Prostate gland (tissue), 2 donors: ENCODE results near the gene RUSC1. TPM values are rescaled to one million over a fixed set of nuclear protein-coding genes. Genes with fewer than 3 reads are reported as not detected.
"Not testable (repeated sequence)": the region's sequence is repeated elsewhere in the genome, so short reads cannot be mapped to it uniquely, and the experiment has no call there.

Source experiments
- DNase-seq: peaks from one replicate; pipeline ENCODE4 v3.0.0-alpha.2; 2019; ENCODE audit warnings: low spot score
- H3K27ac ChIP-seq, 2 donors: fragments of 200-600 bp; sonication (generic); 2 replicates each; pipeline ENCODE4 v1.5.1; 2017 to 2019
- H3K27me3 ChIP-seq: fragments of 200-600 bp; sonication (generic); replicated peaks from 2 replicates; pipeline ENCODE4 v1.5.1; 2019; ENCODE audit not compliant: insufficient read depth
- H3K36me3 ChIP-seq, 2 donors: fragments of 200-600 bp; sonication (generic); 1 replicate in 1 of 2; 2 replicates in 1 of 2; pipeline versions ENCODE4 v1.5.1 to v1.8.1; 2017 to 2019
- H3K4me1 ChIP-seq: fragments of 200-600 bp; sonication (generic); replicated peaks from 2 replicates; pipeline ENCODE4 v1.5.1; 2019
- H3K4me3 ChIP-seq, 2 donors: fragments of 200-600 bp; sonication (generic); 2 replicates each; pipeline ENCODE4 v1.5.1; 2017 to 2019
- H3K9me3 ChIP-seq: fragments of 200-600 bp; sonication (generic); 2 replicates; pipeline ENCODE4 v1.5.1; 2017
- CTCF ChIP-seq, 4 experiments: fragments of 200-600 bp in 2 of 4; fragments of 450-650 bp in 2 of 4; sonication (generic) in 2 of 4; IDR thresholded peaks; 1 replicate in 3 of 4; 2 replicates in 1 of 4; pipeline ENCODE4 v1.5.1; 2016 to 2019; ENCODE audit warnings: antibody characterized with exemption in 4 of 4, mild to moderate bottlenecking in 2 of 4, moderate library complexity in 2 of 4
- POLR2A ChIP-seq: fragments of 450-650 bp; IDR thresholded peaks from one replicate; pipeline ENCODE4 v1.6.1; 2016; ENCODE audit warnings: antibody characterized with exemption, mild to moderate bottlenecking
- POLR2AphosphoS5 ChIP-seq: sonication (generic); formaldehyde crosslinking; IDR thresholded peaks from one replicate; pipeline ENCODE4 v1.6.1; 2017; ENCODE audit warnings: antibody characterized with exemption
- WGBS: methylation state at CpG from one replicate; pipeline ENCODE4 v1.1.5; 2018; 5-methylcytosine and 5-hydroxymethylcytosine counted together
- intact Hi-C: fragments of 100-400 bp; cut with DNase I; formaldehyde crosslinking; loops from one replicate; pipeline ENCODE4 v1.14.2; 2022
- total RNA-seq, 2 donors: library from RNA; depleted of rRNA; stranded (reverse); fragments of >200 nt; gene quantifications; one replicate each; pipeline ENCODE4 v1.1.0, GENCODE V29; 2016

RUSC1 gene
- total RNA-seq, 2 donors from 2014 or later = 34.0 to 35.1 TPM

GRCh38 chr1:155287987-155288543 lies 32.6 kb upstream of the RUSC1 start:
- no peak overlapping the region for H3K4me3 ChIP-seq
- no peak for TF ChIP-seq POLR2AphosphoS5
- TF ChIP-seq POLR2A = no peak
- TF ChIP-seq CTCF (IDR thresholded peaks at IDR 0.05) = no peak
- WGBS = 90% methylated on average over 21 of the region's 21 CpGs
- intact Hi-C loops = no loop called here
- H3K27ac ChIP-seq = no peak overlapping the region
- H3K27me3 ChIP-seq = no peaks in the 10 kb centered on the region
- H3K36me3 ChIP-seq = no peaks in the 10 kb centered on the region
- no peaks in the 10 kb centered on the region for H3K4me1 ChIP-seq
- no peaks in the 10 kb centered on the region for H3K9me3 ChIP-seq
- no peak for DNase-seq

GRCh38 chr1:155291006-155291405 lies 29.7 kb upstream of the RUSC1 start:
- H3K36me3 ChIP-seq, H3K27ac ChIP-seq, intact Hi-C loops, H3K27me3 ChIP-seq, DNase-seq, H3K4me3 ChIP-seq, H3K9me3 ChIP-seq, H3K4me1 ChIP-seq: not testable (repeated sequence)
- 83% methylated on average over 10 of the region's 10 CpGs for WGBS

GRCh38 chr1:155293086-155293749 lies 27.5 kb upstream of the RUSC1 start:
- DNase-seq = no peak
- no peaks in the 10 kb centered on the region for H3K36me3 ChIP-seq
- H3K4me1 ChIP-seq = no peaks in the 10 kb centered on the region
- 79% methylated on average over 13 of the region's 17 CpGs for WGBS
- H3K27ac ChIP-seq = no peak overlapping the region
- no peaks in the 10 kb centered on the region for H3K9me3 ChIP-seq
- TF ChIP-seq POLR2AphosphoS5 (no peak), POLR2A (no peak), CTCF (IDR thresholded peaks at IDR 0.05) (no peak)
- no peak overlapping the region for H3K4me3 ChIP-seq
- intact Hi-C loops = no loop called here
- H3K27me3 ChIP-seq = peaks cover 5% of the 10 kb centered on the region

- no peak overlapping the region for H3K27ac ChIP-seq
- no peaks in the 10 kb centered on the region for H3K4me1 ChIP-seq
- 34% methylated on average over 46 of the region's 46 CpGs for WGBS
- intact Hi-C loops = no loop called here
- no peak for TF ChIP-seq POLR2AphosphoS5
- TF ChIP-seq CTCF (IDR thresholded peaks at IDR 0.05) = no peak
- TF ChIP-seq POLR2A = no peak
- H3K4me3 ChIP-seq = no peak overlapping the region
- peaks cover 5% of the 10 kb centered on the region for H3K27me3 ChIP-seq
- H3K36me3 ChIP-seq = no peaks in the 10 kb centered on the region
- no peaks in the 10 kb centered on the region for H3K9me3 ChIP-seq
- DNase-seq = no peak
These were observed 26.0 kb upstream of the RUSC1 start for GRCh38 chr1:155294520-155295182.

GRCh38 chr1:155295183-155295941 lies 25.3 kb upstream of the RUSC1 start:
- WGBS = 12% methylated on average over 33 of the region's 47 CpGs
- no peaks in the 10 kb centered on the region for H3K9me3 ChIP-seq
- TF ChIP-seq POLR2A (no peak), CTCF (IDR thresholded peaks at IDR 0.05) (no peak), POLR2AphosphoS5 (no peak)
- H3K4me1 ChIP-seq = no peaks in the 10 kb centered on the region
- no peak for DNase-seq
- intact Hi-C loops = no loop called here
- H3K36me3 ChIP-seq = no peaks in the 10 kb centered on the region
- H3K27ac ChIP-seq = no peak overlapping the region
- peaks cover 5% of the 10 kb centered on the region for H3K27me3 ChIP-seq
- H3K4me3 ChIP-seq = no peak overlapping the region
